GM23338 (cell line): Measurements from ENCODE around the gene OPTN. TPM values are rescaled to one million over a fixed set of nuclear protein-coding genes. Genes with fewer than 3 reads are reported as not detected.

Experiments used
- ATAC-seq: fragments of 200-7000 bp; cut with Tn5 transposase; 3 replicates; pipeline ENCODE4 v1.9.1; 2020
- DNase-seq: peaks from one replicate; pipeline ENCODE4 v3.0.0-alpha.2; 2015; ENCODE audit warnings: low spot score
- H2AFZ ChIP-seq: fragments of 200-600 bp; sonication (generic); 2 replicates; pipeline ENCODE4 v1.8.0; 2016; ENCODE audit warnings: antibody characterized with exemption, mild to moderate bottlenecking, moderate library complexity
- H3F3A ChIP-seq: fragments of 200-600 bp; sonication (generic); replicated peaks from 2 replicates; pipeline ENCODE4 v1.8.0; 2017; ENCODE audit warnings: antibody characterized with exemption, mixed run types, low read depth
- H3K27ac ChIP-seq: fragments of 200-600 bp; sonication (generic); 2 replicates; pipeline ENCODE4 v1.6.1; 2016; ENCODE audit warnings: low read depth
- H3K27me3 ChIP-seq: fragments of 200-600 bp; sonication (generic); 2 replicates; pipeline ENCODE4 v1.8.0; 2016; ENCODE audit warnings: mild to moderate bottlenecking, mixed run types, moderate library complexity; ENCODE audit not compliant: insufficient read depth
- H3K36me3 ChIP-seq: fragments of 200-600 bp; sonication (generic); 2 replicates; pipeline ENCODE4 v1.8.0; 2016; ENCODE audit warnings: mild to moderate bottlenecking; ENCODE audit not compliant: insufficient read depth
- H3K4me1 ChIP-seq: fragments of 200-600 bp; sonication (generic); 2 replicates; pipeline ENCODE4 v1.8.0; 2016; ENCODE audit warnings: mild to moderate bottlenecking, moderate library complexity; ENCODE audit not compliant: insufficient read depth
- H3K4me2 ChIP-seq: fragments of 200-600 bp; sonication (generic); 2 replicates; pipeline ENCODE4 v1.7.1; 2017; ENCODE audit warnings: mixed run types
- H3K4me3 ChIP-seq: fragments of 200-600 bp; sonication (generic); 2 replicates; pipeline ENCODE4 v1.6.1; 2016; ENCODE audit warnings: mixed run types
- H3K79me2 ChIP-seq: fragments of 200-600 bp; sonication (generic); replicated peaks from 2 replicates; pipeline ENCODE4 v1.8.0; 2017; ENCODE audit warnings: mild to moderate bottlenecking; ENCODE audit not compliant: insufficient read depth
- H3K9me2 ChIP-seq: fragments of 200-600 bp; sonication (generic); 2 replicates; pipeline ENCODE4 v1.8.0; 2017; ENCODE audit not compliant: insufficient read depth
- H4K20me1 ChIP-seq: fragments of 200-600 bp; sonication (generic); replicated peaks from 2 replicates; pipeline ENCODE4 v1.8.0; 2017; ENCODE audit warnings: mild to moderate bottlenecking; ENCODE audit not compliant: insufficient read depth
- H3K27ac Mint-ChIP-seq: 2 replicates; pipeline ENCODE4 v1.8.0; 2020; ENCODE audit warnings: inconsistent platforms, mild to moderate bottlenecking, moderate library complexity, mixed read lengths
- H3K27me3 Mint-ChIP-seq: 3 replicates; pipeline ENCODE4 v1.8.0; 2022; ENCODE audit warnings: low read depth, mild to moderate bottlenecking, moderate library complexity, mixed read lengths, inconsistent platforms; ENCODE audit not compliant: insufficient read depth, poor library complexity
- H3K36me3 Mint-ChIP-seq: 3 replicates; pipeline ENCODE4 v1.8.0; 2021; ENCODE audit warnings: low read depth, mild to moderate bottlenecking, inconsistent platforms, moderate library complexity, mixed read lengths
- H3K4me1 Mint-ChIP-seq: 3 replicates; pipeline ENCODE4 v1.8.0; 2020; ENCODE audit warnings: mild to moderate bottlenecking, inconsistent platforms, mixed read lengths
- H3K4me3 Mint-ChIP-seq: 3 replicates; pipeline ENCODE4 v1.8.0; 2021; ENCODE audit warnings: moderate library complexity, mild to moderate bottlenecking, inconsistent platforms, mixed read lengths
- H3K9me3 Mint-ChIP-seq: 3 replicates; pipeline ENCODE4 v1.8.0; 2020; ENCODE audit warnings: moderate library complexity, mild to moderate bottlenecking, inconsistent platforms, mixed read lengths
- CTCF ChIP-seq, 2 experiments: fragments of 200-600 bp in 1 of 2; sonication (generic) in 1 of 2; conservative IDR thresholded peaks; 2 replicates each; pipeline versions ENCODE4 v1.5.1 to v1.6.1; 2016 to 2017; ENCODE audit warnings: antibody characterized with exemption in 2 of 2, low read depth in 2 of 2, mild to moderate bottlenecking in 2 of 2, moderate library complexity in 1 of 2
- EZH2 ChIP-seq: fragments of 200-600 bp; sonication (generic); IDR thresholded peaks from one replicate; pipeline ENCODE4 v1.8.0; 2017; ENCODE audit warnings: antibody characterized with exemption, mild to moderate bottlenecking, low read depth; ENCODE audit not compliant: unreplicated experiment
- EZH2phosphoT487 ChIP-seq: fragments of 200-600 bp; sonication (generic); IDR thresholded peaks from one replicate; pipeline ENCODE4 v1.8.1; 2018; ENCODE audit warnings: antibody characterized with exemption; ENCODE audit not compliant: unreplicated experiment
- NANOG ChIP-seq: IDR thresholded peaks from 2 replicates; pipeline ENCODE4 v1.6.1; 2016; ENCODE audit warnings: antibody characterized with exemption, borderline replicate concordance
- POLR2AphosphoS5 ChIP-seq: IDR thresholded peaks from 2 replicates; pipeline ENCODE4 v1.6.1; 2016; ENCODE audit warnings: antibody characterized with exemption, low read depth
- REST ChIP-seq: IDR thresholded peaks from one replicate; pipeline ENCODE4 v1.6.1; 2018; ENCODE audit warnings: antibody characterized with exemption; ENCODE audit not compliant: unreplicated experiment
- STAT1 ChIP-seq: IDR thresholded peaks from one replicate; pipeline ENCODE4 v1.6.1; 2016; ENCODE audit warnings: antibody characterized with exemption; ENCODE audit not compliant: unreplicated experiment
- ZNF331 ChIP-seq: fragments of 250-450 bp; sonication (Bioruptor Pico); IDR thresholded peaks from 2 replicates; pipeline ENCODE4 v1.5.0; 2020; ENCODE audit warnings: low read depth, mild to moderate bottlenecking, moderate library complexity
- polyA plus RNA-seq: library from polyadenylated mRNA; unstranded; fragments of >200 nt; fragmentation: Nextera tagmentation; extraction: Ambion mirVana; gene quantifications from 2 replicates; pipeline ENCODE4 v1.2.1, GENCODE V29; 2016
- total RNA-seq: library from RNA; depleted of rRNA; stranded (reverse); fragments of >200 nt; shearing (Covaris generic); gene quantifications from 2 replicates; pipeline ENCODE4 v1.2.3, GENCODE V29; 2014

The OPTN gene
- total and polyA plus RNA-seq, 2 experiments from 2014 or later, result 6.0 to 13.0 TPM

DNA sequence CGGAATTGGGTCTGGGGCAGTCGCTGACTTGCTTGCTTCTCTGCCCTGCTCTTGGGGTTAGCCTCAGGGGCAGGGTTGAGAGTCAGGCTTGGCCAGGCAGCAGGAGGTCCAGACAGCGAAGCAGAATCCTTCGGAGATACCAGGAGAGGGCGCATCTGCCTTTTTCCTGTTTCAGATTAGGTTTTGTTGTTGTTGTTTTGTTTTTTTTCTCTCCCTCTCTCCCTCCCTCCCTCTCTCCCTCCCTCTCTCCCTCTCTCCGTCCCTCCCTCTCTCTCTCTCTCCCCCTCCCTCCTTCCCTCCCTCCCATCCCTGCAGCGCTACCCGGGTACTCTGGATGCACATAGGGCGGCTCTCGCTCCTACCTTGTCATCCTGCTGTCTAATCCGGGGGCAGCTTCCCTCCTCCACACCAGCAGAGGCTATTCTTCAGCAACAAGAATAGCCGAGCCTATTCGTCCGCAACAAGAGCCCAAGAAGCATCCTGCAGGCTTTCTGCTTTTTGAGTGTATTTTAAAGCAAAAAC, 758 bp upstream of the OPTN start:
- H3K36me3 ChIP-seq, result no peaks in the 10 kb centered on the region; the same call in 1 of the 2 replicates
- peak overlapping the region; percentile 90 for H3K27ac ChIP-seq
- H3K27ac Mint-ChIP-seq, result peak overlapping the region; percentile 80
- H4K20me1 ChIP-seq, result no peaks in the 10 kb centered on the region; the same call in 1 of the 2 replicates
- peak overlapping the region; percentile 74 for H3K4me3 ChIP-seq
- H3K36me3 Mint-ChIP-seq, result no peaks in the 10 kb centered on the region
- TF ChIP-seq ZNF331 (CRISPR knock-in tag), result no peak
- TF ChIP-seq CTCF (conservative IDR thresholded peaks at IDR 0.05; ENCODE audit: low read depth in 2 of 2), result peak; percentile 36 to 67
- H3K79me2 ChIP-seq, result no peaks in the 10 kb centered on the region
- peak overlapping the region; percentile 85 for H3K4me3 Mint-ChIP-seq
- H3K27me3 ChIP-seq, result peaks cover 12% of the 10 kb centered on the region
- 0 out of 2 replicates have a peak, but pooled peaks cover 3% of the 10 kb centered on the region for H3K9me2 ChIP-seq
- H3K4me1 Mint-ChIP-seq, result peaks cover 8% of the 10 kb centered on the region
- peak; percentile 93 for DNase-seq
- peaks cover 5% of the 10 kb centered on the region; the same call in 1 of the 2 replicates for H3K4me1 ChIP-seq
- H3K4me2 ChIP-seq, result peak overlapping the region; percentile 87
- H2AFZ ChIP-seq, result peak overlapping the region; percentile 83
- H3K27me3 Mint-ChIP-seq, result peaks cover 11% of the 10 kb centered on the region
- H3F3A ChIP-seq, result no peaks in the 10 kb centered on the region
- H3K9me3 Mint-ChIP-seq, result no peaks in the 10 kb centered on the region; the same call in 2 of the 3 replicates
- peak; percentile 71 for ATAC-seq

DNA sequence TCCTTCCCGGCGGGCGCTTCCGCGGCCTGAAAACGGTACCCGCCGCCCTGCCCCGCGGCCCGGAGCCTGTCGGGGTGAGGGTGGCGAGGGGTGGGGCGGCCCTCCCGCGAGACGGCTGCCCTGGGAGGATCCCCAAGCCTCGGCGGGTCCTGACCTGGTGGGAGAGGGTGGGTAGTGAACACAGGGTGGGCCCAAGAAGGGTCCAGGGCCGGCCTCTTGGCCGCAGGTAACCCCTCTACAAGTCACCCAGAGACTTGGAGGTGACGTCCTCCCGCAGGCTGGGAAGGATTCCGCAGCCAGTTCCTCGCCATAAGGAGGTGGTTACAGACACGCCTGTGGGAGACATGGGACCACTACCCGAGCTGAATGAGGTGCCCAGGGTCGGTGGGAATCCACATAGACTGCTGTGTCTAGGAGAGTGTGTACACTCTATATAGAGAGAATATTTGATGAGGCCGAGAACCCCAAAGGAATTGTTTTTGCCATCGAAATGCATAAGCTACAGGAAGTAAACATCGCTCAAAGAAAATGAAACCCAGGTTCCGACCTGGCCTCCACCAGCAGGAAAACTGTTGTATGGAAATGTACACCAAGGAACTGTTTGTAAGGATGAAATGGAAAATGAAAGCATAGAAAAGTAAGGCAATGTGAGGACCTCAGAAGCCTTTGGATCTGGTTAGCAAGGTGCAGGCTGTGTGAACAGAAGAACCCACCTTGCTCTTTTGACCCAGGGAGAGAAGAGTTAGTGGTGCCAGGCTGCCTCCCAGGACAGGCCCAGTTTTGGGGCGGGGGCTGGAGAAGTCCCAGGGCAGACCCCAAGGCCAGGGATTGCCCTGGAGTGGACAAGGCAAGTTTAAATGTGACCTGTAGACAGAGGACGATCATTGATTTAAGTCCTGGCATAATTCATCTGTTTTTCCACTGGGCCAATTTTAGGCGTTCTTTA, 659 bp downstream of the OPTN start:
- DNase-seq, result peak; percentile 53
- H3K27ac ChIP-seq, result no peak overlapping the region
- TF ChIP-seq NANOG (no peak), REST (no peak), EZH2 (no peak), POLR2AphosphoS5 (no peak), STAT1 (no peak), EZH2phosphoT487 (no peak)

More for the DNA sequence above, 659 bp downstream of the OPTN start:
- Mint-ChIP-seq H3K4me3 (peak overlapping the region; percentile 85), H3K4me1 (peaks cover 8% of the 10 kb centered on the region), H3K27me3 (peaks cover 11% of the 10 kb centered on the region), H3K9me3 (no peaks in the 10 kb centered on the region; the same call in 2 of the 3 replicates), H3K36me3 (no peaks in the 10 kb centered on the region), H3K27ac (no peak overlapping the region)
- peak overlapping the region; percentile 87 for H3K4me2 ChIP-seq
- no peaks in the 10 kb centered on the region; the same call in 1 of the 2 replicates for H4K20me1 ChIP-seq
- no peaks in the 10 kb centered on the region for H3F3A ChIP-seq
- peak; percentile 63 for ATAC-seq
- peak overlapping the region; percentile 74 for H3K4me3 ChIP-seq
- peaks cover 12% of the 10 kb centered on the region for H3K27me3 ChIP-seq
- peak overlapping the region; percentile 44 for H2AFZ ChIP-seq
- H3K4me1 ChIP-seq, result peaks cover 5% of the 10 kb centered on the region; the same call in 1 of the 2 replicates
- no peaks in the 10 kb centered on the region; the same call in 1 of the 2 replicates for H3K36me3 ChIP-seq
- 0 out of 2 replicates have a peak, but pooled peaks cover 3% of the 10 kb centered on the region for H3K9me2 ChIP-seq
- H3K79me2 ChIP-seq, result no peaks in the 10 kb centered on the region
